Stimulated activated CD8-positive, alpha-beta memory T cell treated with anti-CD3 and anti-CD28 coated beads, Interleukin-12 subunit alpha, Interleukin-12 subunit beta, amount 100 ng/mL, for 1 hour (primary cell): ENCODE measurements around the gene EZH1.
A peak's percentile ranks its signal among the peaks of the same experiment; 100 is the strongest.

Experiments
- DNase-seq: peaks from one replicate; pipeline ENCODE4 v3.0.0-alpha.2; 2020; ENCODE audit warnings: low read depth

The EZH1 gene

GRCh38 chr17:42682722-42683403, 62.0 kb downstream of the EZH1 start:
- no peak for DNase-seq

- DNase-seq, result no peak
Measured at GRCh38 chr17:42681976-42682721, 62.7 kb downstream of the EZH1 start, which contains the start of gene CNTNAP1. Gene CNTNAP1, plus strand, starts transcription at chr17:42682531. Its CDS starts 299 bp downstream, at chr17:42682830.

- DNase-seq, result no peak
Measured at GRCh38 chr17:42680331-42680808, 64.5 kb downstream of the EZH1 start.

GRCh38 chr17:42679492-42680330, 65.1 kb downstream of the EZH1 start:
- DNase-seq, result peak; percentile 57

GRCh38 chr17:42678951-42679491, 65.8 kb downstream of the EZH1 start:
- DNase-seq, result no peak

- DNase-seq, result peak; percentile 56
Measured at GRCh38 chr17:42677921-42678781, 66.7 kb downstream of the EZH1 start.

- peak; percentile 96 for DNase-seq
Measured at GRCh38 chr17:42677012-42677857, 67.6 kb downstream of the EZH1 start.

- DNase-seq, result no peak
Measured at GRCh38 chr17:42676424-42677011, 68.3 kb downstream of the EZH1 start, which contains the start of gene PLEKHH3. Gene PLEKHH3, minus strand, starts transcription at chr17:42676994. Its CDS starts 431 bp downstream, at chr17:42676563.

- DNase-seq, result no peak
Measured at GRCh38 chr17:42675965-42676423, 68.8 kb downstream of the EZH1 start.

- no peak for DNase-seq
Measured at GRCh38 chr17:42675348-42675964, 69.4 kb downstream of the EZH1 start.

GRCh38 chr17:42674755-42675347, 70.0 kb downstream of the EZH1 start:
- no peak for DNase-seq

- no peak for DNase-seq
Measured at GRCh38 chr17:42673885-42674754, 70.7 kb downstream of the EZH1 start.

- no peak for DNase-seq
Measured at GRCh38 chr17:42673266-42673884, 71.5 kb downstream of the EZH1 start.

- no peak for DNase-seq
Measured at GRCh38 chr17:42672038-42672437, 72.8 kb downstream of the EZH1 start.

- DNase-seq, result no peak
Measured at GRCh38 chr17:42670789-42671657, 73.8 kb downstream of the EZH1 start.
